Activated naive CD4-positive, alpha-beta T cell treated with Interleukin-2 at 50 U/mL for 16 hours (primary cell): Measurements from ENCODE around the gene NPHP4.
"Not testable (repeated sequence)": the region's sequence is repeated elsewhere in the genome, so short reads cannot be mapped to it uniquely, and the experiment has no call there.

Source experiments
- DNase-seq: peaks from one replicate; pipeline ENCODE4 v3.0.0-alpha.2; 2020

NPHP4 gene

DNA sequence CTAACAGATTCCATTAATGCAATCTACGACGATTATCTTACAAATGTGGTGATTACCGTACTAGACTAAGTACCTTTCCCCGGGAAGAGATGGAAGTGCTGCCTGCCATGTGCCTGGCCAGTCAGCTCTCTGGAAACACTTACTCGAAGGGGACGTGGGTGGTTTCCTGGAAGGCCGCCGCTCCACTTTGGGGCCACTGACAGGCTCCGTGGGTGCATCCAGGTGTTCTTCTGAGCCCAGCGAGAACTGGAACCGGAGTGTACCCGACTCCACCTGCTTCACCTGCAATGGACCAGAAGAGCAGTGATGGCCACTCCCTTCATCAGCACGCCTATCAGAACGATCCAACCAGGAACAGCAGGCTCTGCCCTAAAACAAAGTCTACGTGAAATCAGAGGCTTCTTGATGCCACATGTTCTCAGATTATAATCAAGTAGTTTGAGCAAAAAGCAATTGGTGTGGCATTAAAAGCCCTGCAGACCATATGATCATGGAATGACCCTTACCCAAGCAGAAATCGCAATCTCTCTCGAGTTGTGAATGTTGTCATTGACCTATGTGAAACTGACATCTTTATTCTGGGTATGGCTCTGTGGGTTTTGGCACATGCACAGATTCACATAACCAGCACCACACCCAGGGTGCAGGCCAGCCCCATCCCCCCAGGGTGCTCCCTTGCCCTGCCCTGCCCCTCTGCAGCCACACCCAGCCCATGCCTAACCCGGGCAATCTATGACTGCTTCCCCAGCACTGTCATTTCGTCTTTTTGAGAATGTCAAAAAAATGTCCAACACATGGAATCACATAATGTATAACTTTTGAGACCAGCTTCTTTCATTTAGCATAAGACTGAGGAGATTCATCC lies 64.5 kb downstream of the NPHP4 start:
- no peak for DNase-seq

DNA sequence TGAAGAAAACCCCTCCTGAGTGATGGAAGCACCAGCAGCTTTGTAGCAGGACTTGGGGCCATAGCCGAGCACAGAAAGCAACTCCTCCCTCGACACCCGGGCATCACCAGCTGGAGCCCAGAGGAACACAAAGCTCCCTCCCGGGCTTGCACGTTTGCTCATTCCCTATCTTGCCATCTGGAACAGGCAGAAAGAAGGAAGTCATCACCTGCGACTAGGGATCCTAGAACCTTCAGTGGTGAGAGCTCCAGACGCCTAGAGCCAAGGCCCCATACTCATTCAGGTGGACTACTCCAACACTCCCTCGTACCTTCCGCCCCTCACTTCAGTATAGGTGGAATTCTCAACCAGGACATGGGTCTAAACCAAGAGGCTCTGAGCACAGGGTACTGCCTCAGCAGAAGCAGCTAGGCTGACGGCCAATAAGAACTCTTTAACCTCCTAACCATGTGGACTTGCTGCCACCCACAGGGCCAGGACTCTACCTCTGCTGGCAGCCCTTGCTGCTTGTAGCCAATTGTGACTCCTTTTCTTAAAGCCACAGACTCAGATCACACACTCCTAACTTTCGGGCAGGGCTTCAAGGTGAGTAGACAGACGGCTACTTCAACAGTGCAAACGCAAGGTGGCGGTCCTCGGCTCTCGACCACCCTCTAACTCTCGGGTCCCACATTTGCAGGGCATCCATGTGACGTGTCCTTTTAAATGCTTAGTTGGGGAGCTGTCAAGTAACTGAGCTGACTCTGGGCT lies 65.4 kb downstream of the NPHP4 start:
- DNase-seq, result no peak

DNA sequence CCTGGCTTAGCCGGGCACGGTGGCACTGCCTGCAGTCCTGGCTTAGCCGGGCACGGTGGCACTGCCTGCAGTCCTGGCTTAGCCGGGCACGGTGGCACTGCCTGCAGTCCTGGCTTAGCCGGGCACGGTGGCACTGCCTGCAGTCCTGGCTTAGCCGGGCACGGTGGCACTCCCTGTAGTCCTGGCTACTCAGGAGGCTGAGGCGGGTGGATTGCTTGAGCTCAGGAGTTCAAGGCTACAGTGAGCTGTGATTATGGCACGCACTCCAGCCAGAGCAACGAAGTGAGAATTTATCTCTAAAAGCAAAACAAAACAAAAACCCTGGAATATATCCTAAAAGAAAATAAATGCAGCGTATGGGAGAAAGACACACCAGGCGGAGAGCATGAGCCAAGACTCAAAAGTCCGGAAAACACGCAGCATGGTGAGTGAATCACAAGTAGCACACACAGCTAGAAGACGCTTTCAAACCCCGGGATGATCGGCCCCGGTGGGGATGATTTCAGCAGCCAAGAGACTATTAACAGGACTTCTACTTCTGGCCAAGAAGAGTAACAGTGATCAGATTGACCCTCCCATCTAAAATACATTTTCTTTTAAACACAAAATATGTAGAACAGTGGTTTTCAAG lies 69.4 kb downstream of the NPHP4 start:
- DNase-seq, result not testable (repeated sequence)

DNA sequence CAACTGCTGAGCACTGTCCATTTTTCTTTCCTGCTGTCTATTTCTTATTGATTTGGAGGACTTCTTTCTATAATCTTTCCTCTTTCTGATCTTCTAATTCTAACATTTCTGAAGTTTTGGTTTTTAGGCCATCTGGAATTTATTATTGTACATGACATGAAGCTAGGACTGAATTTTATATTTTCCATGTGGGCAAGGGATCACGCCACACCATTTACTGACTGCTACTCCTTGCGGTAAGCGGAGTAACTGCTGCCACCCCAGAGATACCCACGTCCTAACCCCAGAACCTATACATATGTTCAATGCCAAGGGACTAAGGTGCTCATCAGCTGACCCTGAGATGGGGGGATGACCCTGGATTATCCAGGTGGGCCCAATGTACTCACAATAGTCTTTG lies 70.6 kb downstream of the NPHP4 start:
- DNase-seq, result no peak

DNA sequence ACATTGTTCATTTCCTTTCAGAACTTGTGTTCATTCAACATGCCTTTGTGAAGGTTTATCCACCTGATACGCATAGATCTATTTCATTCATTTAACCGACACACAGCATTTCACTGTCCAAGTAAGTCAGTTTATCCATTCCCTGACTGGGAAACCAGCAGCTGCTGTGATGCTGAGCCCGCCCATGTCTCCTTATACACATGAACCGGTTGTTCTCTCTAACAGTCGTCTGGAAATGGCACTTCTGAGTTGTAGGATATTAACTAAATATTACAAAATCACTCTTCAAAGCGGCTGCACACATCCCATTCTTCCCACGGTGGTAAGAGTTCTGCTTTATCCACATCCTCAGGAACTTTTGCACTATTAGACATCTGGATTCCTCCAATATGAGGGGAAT lies 71.1 kb downstream of the NPHP4 start:
- no peak for DNase-seq

DNA sequence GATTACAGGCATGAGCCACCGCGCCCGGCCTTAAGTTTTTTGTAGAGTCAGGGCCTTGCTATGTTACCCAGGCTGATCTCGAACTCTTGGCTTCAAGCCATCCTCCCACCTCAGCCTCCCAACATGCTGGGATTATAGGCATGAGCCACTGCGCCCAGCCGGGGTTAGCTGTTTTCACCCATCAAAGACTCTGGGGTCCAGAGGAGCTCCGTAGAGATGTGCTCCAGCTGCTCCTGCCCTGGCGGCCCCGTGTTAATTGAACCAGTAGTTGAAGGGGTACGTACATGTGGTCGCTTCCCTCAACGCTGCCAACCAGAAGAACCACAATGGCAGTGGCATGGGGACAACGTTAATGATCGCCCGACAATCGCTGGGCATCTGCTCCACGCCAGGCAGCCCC lies 72.0 kb downstream of the NPHP4 start:
- no peak for DNase-seq

DNA sequence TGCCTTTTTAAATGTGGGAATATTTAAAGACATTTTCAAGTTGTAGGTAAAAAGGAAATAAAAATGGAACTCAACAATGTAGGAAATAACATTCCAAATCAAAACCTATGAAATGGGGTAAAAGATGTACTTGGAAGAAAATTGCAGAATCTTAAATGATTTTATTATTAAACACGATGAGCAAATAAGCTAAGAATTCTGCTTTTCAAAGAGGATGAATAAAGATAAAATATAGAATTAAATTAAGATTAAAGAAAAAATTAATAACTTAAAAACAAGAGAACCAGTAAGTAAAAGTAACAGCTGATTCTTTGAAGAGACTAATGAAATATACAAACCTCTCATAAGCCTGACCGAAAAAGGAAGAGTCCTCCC lies 74.0 kb downstream of the NPHP4 start:
- no peak for DNase-seq

DNA sequence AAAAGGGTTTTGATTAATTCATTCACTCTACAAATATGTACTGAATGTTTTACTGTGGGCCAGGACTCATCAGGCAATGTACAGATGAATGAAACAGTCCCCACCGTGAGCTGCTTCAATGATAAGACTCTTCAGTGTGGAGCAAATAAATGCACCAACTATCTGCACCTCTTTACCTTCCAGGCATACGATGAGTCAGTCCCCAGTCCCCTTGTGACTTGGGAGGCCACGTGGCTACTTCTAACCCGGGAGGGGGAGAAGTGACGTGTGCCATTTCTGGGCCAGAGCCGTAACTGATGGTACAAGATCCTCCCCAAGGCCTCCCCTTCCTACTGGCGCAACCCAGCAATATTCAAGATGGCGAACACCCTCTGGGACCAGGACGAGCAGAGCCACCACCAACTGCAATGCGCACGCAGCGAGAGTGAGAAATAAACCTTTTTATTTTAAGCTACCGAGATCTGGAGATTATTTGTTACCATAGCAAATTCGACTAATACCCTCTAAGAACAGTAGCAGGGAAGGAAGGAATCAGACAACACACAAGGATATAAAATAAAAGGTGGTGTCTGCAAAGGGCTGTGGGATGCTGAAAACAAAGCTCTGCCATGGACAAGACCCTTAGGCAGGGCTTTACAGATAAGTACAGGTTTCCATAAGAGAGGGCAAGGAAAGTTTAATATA lies 74.5 kb downstream of the NPHP4 start:
- no peak for DNase-seq

DNA sequence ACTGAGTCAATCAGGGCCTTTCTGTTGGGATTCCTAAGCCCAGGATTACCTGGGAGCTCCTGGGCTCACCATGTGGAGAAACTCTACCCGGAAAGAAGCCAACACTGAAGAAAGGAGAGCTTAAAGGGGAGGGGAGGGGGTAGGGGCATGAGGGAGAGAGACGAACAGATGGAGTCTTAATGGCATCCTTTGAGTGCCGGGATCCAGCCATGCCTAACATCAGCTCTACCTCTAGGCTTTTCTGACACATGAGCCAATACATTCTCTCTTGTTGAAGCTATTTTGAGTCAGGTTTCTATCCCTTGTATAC lies 75.0 kb downstream of the NPHP4 start:
- no peak for DNase-seq

DNA sequence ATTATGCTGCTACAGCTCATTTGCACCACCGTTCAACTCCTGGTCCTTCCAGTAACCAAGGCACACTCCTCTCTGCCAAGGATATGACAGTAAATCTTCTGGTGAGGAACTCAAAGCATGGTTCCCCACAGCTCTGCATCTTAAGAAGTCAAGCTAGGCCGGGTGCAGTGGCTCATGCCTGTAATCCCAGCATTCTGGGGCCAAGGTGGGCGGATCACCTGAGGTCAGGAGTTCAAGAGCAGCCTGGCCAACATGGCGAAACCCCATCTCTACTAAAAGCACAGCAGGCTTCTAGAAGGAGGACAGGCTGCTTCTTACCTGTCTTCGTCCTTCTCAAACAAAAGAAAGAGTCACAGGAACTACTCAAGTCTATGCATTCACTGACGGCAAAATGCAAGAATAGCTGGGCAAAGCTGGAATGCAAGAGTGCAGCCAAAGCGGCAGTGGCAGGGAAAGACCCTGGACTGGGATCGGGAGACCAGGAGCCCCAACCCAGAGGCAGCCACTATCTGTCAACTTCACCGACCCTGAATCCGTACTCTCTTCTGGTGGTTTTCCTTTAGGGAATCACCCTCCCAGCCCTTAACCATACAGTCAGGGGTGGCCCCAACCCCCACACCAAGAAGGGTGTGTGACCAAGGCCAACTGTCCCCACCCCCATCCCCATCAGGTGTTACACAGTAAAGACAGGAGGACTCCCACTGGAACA lies 75.5 kb downstream of the NPHP4 start:
- no peak for DNase-seq

DNA sequence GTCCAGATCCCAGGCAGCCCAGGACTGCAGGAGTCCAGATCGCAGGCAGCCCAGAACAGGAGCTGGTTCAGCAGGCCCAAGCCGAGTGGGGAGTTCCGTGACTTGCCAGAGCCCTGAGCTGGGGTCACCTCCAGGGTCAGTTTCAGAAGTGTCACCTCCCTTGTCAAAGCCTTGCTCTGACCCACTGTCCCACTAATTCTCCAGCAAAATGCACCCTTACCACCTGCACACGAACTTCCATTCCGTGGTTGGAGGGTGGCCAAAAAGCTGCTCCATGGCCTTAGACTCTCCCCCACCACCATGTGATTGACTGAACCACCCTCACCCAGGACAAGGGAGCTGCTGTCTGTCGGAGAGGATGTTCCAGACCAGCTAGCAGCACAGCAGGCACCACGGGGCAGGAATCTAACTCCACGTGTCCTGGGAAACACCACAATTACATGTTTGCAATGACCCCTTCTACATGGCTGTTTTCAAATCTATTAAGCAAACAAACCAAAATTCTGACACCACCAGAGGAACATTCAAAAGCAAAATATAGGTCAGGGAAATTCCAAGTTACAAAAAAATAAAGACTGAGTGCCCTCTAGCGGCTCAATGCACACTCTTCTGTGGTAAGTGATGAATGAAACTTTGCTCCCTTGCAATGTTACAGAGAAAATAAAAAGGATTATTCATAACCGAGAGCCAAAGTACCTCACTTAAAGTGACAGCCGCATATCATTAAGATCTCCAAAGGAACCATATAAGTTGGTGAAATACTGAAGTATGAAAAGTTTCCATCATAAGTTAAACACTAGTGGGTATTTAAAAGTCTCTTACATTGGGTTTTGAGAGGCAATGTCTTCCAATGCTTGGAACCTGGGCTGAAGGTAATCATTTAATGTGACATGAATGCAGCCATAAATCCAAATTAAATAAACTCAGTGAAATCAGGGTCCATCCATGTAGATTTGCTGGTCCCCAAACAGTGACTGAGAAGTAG lies 76.3 kb downstream of the NPHP4 start:
- peak; percentile 37 for DNase-seq

DNA sequence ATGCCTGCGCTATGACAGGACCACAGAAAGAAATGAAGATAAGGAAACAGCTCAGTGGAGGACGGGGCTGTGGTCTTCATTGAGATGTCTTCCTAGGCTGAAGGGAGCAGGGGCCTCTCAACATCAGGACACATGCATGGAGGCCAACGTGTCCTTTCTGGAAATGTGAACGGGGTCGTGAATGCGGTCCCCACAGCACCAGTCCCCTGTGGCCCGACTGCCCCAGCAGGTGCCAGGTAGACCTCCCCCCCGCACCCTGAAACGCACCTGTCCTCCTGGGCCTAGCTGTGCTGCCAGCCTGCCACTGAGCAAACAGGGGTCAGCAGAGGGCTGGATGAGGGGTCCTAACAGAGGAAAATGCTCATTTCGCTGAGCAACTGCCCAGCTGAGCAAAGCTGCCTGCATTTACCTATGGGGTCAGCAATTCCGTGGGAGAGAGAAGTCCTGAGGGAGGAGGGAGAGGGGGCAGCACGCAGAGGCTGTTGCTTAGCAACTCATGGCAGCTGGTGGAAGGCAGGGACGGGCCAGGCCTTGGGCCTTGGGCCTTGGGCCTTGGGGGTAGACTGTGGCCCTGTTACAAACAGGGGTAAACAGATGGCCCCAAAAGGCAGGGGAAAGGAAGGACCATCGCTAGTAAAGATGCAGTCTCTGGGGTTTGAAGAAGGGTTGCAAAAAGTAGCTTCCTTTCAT lies 77.4 kb downstream of the NPHP4 start:
- no peak for DNase-seq

DNA sequence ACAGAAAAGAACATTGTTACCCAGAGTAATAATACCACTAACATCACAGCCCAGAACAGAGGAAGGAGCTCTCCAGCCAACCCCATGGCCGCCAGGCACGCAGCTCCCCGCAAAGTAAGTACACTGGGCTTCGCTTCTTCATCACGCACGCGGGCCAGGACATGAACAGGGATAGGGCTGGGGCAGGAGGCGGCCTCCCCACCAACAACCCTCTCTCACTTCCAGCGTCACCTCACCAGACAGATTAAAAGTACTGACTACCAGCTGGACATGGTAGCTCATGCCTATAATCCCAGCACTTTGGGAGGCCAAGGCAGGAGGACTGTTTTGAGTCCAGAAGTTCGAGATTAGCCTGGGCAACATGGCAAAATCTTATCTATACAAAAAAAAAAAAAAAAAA lies 78.3 kb downstream of the NPHP4 start:
- no peak for DNase-seq

DNA sequence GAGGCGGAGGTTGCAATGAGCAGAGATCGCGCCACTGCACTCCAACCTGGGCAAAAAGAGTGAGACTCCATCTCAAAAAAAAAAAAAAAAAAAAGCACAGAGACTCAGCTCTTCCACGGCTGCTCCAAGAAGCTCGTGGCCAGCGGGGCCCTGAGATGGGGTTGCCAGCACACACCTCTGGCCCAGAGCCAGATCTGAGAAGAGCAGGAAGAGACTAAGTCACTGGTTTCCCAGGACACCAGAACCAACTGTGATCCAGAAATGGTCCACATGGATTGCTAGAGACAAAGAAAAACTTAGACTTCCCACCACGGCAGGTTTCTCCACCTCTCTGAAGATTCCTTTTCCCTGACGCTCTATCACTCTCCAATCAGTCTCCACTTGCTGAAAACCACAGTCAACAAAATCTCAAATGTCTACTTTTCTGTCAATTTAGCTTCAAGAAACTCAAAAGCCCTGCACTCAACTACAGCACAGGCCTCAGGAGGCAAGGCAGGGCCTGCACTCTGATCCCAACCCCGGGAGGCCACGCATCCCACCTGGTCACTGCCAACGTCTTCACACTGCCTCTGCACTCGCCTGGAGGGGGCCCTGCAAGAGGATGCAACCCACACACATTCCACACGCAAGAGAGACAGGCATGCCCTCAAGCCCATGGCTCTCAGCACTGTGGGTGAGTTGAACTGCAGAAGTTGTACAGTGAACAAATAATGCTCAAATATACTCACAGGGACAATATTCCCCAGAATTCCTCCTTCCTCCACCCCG lies 79.0 kb downstream of the NPHP4 start:
- no peak for DNase-seq

DNA sequence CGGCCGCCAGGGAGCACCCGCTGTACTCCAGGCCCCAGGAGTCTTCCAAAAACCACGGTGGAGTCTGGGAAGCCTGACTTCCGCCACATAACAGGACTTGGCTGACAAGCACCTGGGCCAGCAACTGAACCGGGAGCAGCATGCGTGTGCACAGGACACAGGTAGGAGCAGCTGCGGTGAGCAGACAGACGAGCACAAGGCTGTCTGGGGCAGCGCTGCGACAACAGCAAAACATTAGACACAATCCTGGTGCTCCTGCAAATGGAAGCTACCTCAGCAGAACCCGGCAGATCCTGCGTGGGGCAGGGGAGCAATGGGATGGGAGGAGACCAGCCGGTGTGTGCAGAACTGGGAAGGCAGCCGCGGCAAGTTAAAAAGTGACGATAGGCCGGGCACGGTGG lies 80.4 kb downstream of the NPHP4 start:
- no peak for DNase-seq

DNA sequence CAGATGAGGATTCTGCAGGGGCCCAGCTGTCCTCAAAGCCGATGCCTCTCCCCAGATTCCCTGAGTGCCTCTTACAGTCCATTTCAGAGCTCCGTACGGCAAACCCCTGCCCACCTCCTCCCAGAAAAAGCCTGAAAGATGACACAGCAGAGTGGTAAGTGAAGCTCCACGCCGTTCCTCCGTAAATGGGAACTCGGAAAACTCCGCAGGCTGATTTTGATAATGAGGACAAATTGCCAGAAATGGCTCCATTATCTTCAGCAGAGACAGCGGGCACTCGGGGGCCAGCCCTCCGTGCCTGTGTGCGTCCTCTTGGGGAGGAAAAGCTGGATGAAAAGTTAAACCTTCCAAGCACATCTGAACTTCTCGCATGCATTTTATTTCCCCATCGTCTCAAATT lies 81.1 kb downstream of the NPHP4 start:
- no peak for DNase-seq

DNA sequence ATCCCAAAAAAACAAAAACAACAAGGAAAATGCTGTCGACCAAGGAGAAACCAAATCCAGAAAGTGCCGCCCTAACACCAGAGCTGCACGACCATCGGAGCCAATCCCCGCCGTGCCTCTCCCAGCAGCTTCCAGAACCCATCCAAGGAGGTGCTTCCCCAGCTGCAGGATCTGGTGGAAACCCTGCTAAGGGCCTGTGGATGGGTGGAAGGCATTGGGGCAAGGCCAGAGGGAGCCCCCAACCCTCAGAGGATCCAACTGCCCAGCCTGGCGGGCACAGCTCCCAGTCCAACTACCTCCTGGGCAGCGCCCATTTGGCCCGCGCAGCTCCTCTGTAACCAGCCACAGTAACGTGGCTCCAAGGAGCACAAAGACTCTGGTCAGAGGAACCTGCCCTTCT lies 81.6 kb downstream of the NPHP4 start:
- DNase-seq, result no peak

DNA sequence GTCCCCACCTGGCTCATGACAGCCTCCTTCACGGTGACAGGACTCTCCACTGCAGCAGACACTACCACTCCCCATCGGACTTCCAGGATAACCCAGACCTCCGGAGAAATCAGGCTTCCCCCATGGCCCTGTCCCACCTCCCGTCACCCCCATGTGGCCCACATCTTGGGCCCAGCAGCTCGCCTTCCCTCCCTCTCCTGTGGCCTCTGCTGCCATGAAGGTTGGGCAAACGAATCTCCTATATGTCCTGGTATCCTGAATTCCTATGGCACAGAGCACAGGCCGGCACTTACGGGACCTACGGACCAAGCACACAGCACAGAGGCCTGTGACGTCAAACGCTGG lies 82.0 kb downstream of the NPHP4 start:
- DNase-seq, result no peak

DNA sequence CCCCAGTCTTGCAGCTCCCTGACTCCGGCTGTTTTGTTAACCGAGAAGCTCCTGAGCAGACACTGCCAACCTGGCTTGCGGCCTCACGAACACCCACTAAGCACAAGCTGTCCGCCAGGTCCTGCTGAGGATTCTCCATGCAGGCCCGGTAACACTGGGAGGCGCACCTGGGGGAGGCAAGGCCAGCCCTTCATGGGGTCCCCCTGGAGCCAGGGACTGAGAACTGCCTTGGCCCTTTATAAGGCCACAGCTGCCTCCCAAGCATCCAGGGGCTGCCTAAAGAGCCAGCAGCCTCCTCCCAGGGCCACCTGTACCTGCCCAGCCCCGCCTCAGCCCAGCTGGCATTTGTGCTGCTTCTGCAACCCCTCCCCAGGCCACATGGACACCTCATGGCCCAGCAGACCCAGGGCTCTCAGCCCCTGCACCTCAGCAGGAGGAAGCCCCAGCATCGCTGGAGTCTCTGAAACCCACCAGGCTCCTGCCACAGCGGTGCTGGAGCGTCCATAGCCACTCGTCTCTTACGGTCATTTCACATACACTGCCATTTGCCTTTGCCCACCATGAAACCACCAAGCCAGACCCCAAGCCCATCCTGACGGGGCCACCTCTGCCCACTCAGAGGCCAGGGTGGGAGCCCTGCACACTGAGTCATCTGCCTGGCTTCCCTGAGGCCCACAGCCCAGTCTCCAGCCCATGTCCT lies 82.5 kb downstream of the NPHP4 start:
- no peak for DNase-seq
